Tibial nerve (tissue), 4 donors: ENCODE data around the gene PTPRD.

Source experiments
- EP300 ChIP-seq, 2 donors: sonication (generic); formaldehyde crosslinking; IDR thresholded peaks; one replicate each; pipeline ENCODE4 v1.6.1; 2017; ENCODE audit warnings: antibody characterized with exemption in 2 of 2, mild to moderate bottlenecking in 1 of 2
- POLR2A ChIP-seq, 2 donors: fragments of 450-650 bp; IDR thresholded peaks; one replicate each; pipeline ENCODE4 v1.6.1; 2017; ENCODE audit warnings: antibody characterized with exemption in 2 of 2, mild to moderate bottlenecking in 2 of 2, moderate library complexity in 2 of 2
- TF ChIP-seq, protein P1 (sequence below), 5 experiments: fragments of 200-600 bp in 3 of 5; fragments of 450-650 bp in 2 of 5; sonication (generic) in 3 of 5; IDR thresholded peaks; one replicate each; pipeline ENCODE4 v1.5.1; 2016 to 2019; ENCODE audit warnings: antibody characterized with exemption in 5 of 5, mild to moderate bottlenecking in 3 of 5, moderate library complexity in 2 of 5

DNA sequence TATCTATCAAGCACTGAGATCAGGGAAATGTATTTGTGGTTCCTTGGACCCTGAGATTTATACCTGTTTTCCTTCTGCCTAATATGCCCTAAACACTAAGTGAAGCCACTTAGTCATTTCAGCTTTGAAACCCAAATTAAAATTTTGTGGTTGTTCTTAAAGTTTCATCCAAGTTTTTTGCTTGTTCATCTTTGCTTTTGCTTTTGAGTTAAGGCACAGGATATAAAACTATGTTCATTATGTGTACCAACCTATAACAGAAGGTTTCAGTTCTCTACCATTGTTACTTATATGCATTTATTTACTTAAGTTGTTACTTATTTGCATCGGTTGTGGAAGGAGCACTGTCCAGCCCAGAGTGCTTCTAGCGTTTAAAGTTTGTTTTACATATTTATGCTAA is 382.3 kb downstream of the PTPRD start:
- TF ChIP-seq, protein P1, sequence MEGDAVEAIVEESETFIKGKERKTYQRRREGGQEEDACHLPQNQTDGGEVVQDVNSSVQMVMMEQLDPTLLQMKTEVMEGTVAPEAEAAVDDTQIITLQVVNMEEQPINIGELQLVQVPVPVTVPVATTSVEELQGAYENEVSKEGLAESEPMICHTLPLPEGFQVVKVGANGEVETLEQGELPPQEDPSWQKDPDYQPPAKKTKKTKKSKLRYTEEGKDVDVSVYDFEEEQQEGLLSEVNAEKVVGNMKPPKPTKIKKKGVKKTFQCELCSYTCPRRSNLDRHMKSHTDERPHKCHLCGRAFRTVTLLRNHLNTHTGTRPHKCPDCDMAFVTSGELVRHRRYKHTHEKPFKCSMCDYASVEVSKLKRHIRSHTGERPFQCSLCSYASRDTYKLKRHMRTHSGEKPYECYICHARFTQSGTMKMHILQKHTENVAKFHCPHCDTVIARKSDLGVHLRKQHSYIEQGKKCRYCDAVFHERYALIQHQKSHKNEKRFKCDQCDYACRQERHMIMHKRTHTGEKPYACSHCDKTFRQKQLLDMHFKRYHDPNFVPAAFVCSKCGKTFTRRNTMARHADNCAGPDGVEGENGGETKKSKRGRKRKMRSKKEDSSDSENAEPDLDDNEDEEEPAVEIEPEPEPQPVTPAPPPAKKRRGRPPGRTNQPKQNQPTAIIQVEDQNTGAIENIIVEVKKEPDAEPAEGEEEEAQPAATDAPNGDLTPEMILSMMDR (IDR thresholded peaks at IDR 0.05) = no peak
- TF ChIP-seq POLR2A (IDR thresholded peaks at IDR 0.05) (no peak), EP300 (IDR thresholded peaks at IDR 0.05) (no peak)
